ENCODE measurements around the gene ZFP36L2.

The ZFP36L2 gene

DNA sequence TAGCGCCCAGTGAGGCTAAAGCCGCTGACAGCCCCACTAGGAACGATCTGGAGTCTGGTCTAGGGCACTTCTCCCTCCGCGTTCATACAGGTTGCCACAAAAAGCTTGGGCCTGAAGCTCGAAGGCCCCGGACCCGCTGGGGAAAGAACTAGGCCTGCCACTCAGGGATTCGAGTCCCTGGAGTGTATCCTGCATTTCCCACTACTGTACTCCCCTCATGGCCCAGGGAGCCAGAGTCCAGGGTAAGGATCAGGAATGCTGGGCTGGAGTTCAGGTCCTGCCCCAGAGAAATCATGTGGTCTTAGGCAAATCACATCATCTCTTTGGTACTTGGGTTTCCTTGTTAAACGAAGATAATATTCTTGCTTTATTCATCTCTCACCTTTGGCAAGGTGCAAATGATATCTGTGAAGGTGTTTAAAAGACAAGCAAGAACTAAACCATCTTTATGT lies 1.4 kb upstream of the ZFP36L2 start:
- TF ChIP-seq, protein P1, sequence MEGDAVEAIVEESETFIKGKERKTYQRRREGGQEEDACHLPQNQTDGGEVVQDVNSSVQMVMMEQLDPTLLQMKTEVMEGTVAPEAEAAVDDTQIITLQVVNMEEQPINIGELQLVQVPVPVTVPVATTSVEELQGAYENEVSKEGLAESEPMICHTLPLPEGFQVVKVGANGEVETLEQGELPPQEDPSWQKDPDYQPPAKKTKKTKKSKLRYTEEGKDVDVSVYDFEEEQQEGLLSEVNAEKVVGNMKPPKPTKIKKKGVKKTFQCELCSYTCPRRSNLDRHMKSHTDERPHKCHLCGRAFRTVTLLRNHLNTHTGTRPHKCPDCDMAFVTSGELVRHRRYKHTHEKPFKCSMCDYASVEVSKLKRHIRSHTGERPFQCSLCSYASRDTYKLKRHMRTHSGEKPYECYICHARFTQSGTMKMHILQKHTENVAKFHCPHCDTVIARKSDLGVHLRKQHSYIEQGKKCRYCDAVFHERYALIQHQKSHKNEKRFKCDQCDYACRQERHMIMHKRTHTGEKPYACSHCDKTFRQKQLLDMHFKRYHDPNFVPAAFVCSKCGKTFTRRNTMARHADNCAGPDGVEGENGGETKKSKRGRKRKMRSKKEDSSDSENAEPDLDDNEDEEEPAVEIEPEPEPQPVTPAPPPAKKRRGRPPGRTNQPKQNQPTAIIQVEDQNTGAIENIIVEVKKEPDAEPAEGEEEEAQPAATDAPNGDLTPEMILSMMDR (conservative IDR thresholded peaks at IDR 0.05; ENCODE audit: low read length), result peak; percentile 50
- no peak for DNase-seq (ENCODE audit: low read depth)
- peak overlapping the region; percentile 80 for H3K4me3 ChIP-seq (ENCODE audit: low read length)

DNA sequence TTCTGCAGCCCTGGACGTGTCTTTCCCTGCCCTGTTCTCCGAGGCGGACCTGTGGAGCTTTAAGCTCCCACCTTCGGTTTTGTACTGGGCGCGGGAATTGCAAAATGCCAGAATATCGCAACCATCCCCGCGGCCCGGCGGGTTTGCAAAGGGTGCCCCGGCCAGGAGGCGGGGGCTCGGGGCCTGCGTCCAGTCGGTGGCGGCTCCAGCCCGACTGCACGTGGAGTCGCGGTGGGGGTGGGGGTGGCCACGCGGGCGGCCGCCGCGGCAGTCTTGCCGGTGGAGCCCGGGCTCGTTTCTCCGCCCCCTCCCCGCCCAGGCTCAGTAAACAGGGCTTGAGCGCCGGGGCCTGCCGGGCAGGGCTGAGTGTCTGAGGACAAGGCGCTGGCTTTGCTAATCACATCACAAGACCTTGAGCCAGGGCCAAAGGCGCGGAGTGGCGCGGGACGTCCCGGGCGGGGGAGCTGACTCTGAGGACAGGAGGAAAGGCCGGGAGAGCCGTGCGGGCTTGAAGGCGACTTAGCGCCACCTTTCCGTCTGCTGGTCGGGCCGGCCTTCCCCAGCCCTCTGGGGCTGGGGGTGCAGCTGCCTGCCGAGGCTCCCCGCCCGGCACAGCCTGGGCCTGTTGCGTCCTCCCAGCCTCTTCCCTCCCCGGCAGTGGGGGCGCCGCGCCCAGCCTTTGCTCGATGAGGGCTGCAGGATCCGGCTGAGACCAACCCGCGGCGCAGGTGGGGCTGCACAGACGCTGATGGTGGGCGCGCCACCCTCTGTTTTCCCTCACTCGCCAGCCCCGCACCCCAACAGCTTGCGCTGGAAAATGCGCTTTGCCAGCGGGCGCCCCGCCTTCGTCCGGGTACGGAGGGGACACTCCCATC lies 786 bp upstream of the ZFP36L2 start:
- TF ChIP-seq, protein P1 (conservative IDR thresholded peaks at IDR 0.05; ENCODE audit: low read length), result no peak
- peak overlapping the region; percentile 80 for H3K4me3 ChIP-seq (ENCODE audit: low read length)
- peak; percentile 74 for DNase-seq (ENCODE audit: low read depth)

- TF ChIP-seq, protein P1 (conservative IDR thresholded peaks at IDR 0.05; ENCODE audit: low read length), result no peak
- H3K4me3 ChIP-seq (ENCODE audit: low read length), result peak overlapping the region; percentile 72
- peak; percentile 64 for DNase-seq (ENCODE audit: low read depth)
Measured at GRCh38 chr2:43225788-43226557, 433 bp downstream of the ZFP36L2 start.

DNA sequence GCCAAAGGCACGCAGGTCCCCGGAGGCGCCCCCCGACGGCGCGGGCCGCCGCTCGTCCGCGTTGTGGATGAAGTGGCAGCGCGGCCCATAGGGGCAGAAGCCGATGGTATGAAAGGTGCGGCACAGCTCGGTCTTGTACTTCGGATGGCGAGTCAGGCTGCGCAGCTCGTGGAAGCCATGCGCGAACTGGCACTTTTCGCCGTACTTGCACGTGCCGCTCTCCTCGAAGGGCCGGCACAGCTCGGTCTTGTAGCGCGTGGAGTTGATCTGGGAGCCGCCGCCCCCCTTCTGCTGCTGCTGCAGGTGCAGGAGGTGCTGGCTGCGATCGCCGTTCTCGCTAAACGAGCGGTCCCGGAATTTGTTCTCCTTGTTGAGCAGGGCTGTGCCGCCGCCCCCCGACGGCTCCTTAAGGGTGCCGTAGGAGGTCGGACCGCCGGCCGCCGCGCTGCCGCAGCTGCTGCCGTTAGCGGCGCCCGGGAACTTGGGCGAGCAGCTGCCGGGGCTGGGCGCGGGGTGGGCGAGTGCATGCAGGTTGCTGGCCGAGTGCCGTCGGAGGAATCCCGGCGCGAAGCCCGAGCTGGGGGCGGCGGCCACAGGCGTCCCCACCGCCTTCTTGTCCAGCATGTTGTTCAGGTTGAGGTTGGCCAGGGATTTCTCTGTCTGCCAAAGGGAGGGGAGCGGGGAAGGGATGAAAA lies 1.2 kb downstream of the ZFP36L2 start:
- TF ChIP-seq, protein P1 (conservative IDR thresholded peaks at IDR 0.05; ENCODE audit: low read length), result no peak
- DNase-seq (ENCODE audit: low read depth), result peak; percentile 72
- peak overlapping the region; percentile 72 for H3K4me3 ChIP-seq (ENCODE audit: low read length)

GRCh38 chr2:43224571-43225092 lies 1.8 kb downstream of the ZFP36L2 start:
- TF ChIP-seq, protein P1 (conservative IDR thresholded peaks at IDR 0.05; ENCODE audit: low read length), result no peak
- DNase-seq (ENCODE audit: low read depth), result peak; percentile 47
- H3K4me3 ChIP-seq (ENCODE audit: low read length), result peak overlapping the region; percentile 72

DNA sequence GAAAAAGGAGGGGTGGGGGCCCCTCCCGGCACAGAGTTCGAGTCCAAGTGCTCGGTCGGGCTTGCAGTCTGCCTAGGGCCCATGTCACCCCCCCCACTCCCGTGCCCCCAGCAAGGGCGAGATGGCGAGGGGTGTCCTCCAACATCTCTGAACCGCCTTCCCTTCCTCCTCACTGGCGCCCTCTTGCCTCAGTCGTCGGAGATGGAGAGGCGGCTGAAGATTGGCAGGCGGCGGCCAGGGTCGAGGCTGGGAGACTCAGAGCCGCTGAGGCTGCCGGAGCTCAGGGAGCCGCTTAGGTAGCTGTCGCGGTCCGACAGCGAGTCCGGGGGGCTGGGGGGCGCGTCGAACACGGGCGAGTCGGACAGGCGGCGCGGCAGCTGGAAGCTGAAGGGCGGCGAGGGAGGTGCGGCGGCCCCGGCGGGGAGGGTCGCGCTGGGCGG lies 2.3 kb downstream of the ZFP36L2 start:
- peak overlapping the region; percentile 72 for H3K4me3 ChIP-seq (ENCODE audit: low read length)
- DNase-seq (ENCODE audit: low read depth), result peak; percentile 75
- TF ChIP-seq, protein P1 (conservative IDR thresholded peaks at IDR 0.05; ENCODE audit: low read length), result peak; percentile 51
